TTC549 (cell line): Measurements from ENCODE around the gene CCDC15.
"Not testable (repeated sequence)": the region's sequence is repeated elsewhere in the genome, so short reads cannot be mapped to it uniquely, and the experiment has no call there.

Experiments used
- FAIRE-seq: peaks from 2 replicates; lab custom pipeline; 2012; peaks lifted over from hg19 to GRCh38; lab: Jason Lieb, UNC

CCDC15 gene

GRCh38 chr11:125001079-125001778 lies 47.2 kb downstream of the CCDC15 start:
- FAIRE-seq = no peak

DNA sequence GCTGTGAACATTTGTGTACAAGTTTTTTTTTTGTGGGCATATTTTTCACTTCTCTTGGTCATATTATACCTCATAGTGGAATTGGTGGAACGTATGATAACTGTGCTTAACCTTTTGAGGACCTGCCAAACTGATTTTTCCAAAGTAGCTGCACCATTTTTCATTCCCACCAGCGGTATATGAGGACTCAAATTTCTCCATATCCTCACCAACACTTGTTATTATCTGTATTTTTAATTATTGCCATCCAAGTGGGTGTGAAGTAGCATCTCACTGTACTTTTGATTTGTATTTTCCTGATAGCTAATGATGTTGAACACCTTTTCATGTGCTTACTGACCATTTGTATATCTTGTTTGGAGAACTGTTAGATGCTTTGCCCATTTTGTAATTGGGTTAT lies 47.8 kb downstream of the CCDC15 start:
- no peak for FAIRE-seq

DNA sequence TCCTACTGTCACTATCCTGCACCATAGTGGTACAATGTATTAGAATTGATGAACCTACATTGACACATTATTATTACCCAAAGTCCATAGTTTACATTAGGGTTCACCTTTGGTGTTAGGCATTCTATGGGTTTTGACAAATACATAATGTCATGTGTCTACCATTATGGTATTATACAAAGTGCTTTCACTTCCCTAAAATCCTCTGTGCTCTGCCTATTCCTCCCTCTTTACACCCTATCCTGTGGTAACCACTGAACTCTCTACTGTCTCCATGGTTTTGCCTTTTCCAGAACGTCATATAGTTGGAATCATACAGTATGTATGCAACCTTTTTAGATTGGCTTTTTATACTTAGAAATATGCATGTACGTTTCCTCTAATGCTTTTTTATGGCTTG lies 51.5 kb downstream of the CCDC15 start:
- no peak for FAIRE-seq

DNA sequence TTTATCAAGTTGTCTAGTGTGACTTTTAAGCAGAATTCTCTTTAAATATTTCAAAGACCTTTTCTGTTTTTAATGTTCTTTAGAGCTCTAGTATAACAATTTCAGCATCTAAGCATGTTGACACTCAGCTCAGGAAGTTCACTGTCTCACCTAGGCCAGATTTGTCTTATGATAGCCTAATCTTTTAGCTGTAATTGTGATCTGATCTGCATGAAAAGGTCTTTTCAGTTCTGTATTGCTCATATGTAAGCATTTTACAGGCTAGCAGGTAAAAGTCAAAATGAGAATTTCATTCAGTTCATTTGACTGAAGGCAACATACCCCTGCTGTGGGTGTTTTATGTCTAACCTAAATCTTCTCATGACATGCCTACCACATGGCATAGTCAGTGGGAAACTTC lies 62.4 kb downstream of the CCDC15 start:
- FAIRE-seq = no peak

GRCh38 chr11:125020342-125020741 lies 66.3 kb downstream of the CCDC15 start:
- no peak for FAIRE-seq

DNA sequence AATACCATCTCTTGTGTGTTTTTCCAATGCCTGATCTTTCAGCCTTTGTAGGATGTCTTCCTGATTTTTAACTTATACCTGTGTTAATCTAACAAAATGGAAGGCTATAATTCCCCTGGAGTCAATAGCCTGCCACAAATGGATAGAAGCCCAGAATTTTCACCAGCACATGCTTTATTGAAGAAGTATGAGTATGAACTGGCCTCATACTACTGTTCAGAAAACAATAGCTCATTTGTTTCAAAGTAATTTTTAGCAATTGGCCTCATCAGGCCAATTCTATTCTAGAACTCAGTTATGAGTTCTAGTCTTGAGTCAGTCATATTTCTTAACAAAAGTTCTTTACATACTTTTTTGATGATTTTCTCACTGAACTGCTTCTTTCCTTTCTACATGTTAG lies 68.5 kb downstream of the CCDC15 start:
- no peak for FAIRE-seq

DNA sequence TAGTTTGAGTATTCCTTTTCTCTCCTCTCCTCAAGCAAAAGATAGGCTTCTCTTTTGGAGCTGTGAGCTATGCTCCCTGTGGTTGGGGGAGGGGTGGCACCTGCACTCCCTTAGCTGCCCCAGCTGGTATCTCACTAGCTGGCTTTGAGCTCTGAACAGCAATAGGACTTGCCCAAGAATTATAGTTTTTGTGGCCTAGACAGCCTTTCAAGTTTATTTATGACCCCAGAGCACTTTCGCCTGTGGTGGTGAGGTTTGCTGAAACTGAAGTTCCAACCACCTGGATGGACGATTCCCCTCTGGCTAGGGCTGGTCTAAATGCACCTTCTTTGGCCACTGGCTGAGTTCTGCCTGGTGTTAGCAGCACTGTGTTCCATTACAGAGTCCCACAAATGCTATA lies 72.0 kb downstream of the CCDC15 start:
- FAIRE-seq = no peak

GRCh38 chr11:125029431-125029830 lies 75.4 kb downstream of the CCDC15 start:
- not testable (repeated sequence) for FAIRE-seq

DNA sequence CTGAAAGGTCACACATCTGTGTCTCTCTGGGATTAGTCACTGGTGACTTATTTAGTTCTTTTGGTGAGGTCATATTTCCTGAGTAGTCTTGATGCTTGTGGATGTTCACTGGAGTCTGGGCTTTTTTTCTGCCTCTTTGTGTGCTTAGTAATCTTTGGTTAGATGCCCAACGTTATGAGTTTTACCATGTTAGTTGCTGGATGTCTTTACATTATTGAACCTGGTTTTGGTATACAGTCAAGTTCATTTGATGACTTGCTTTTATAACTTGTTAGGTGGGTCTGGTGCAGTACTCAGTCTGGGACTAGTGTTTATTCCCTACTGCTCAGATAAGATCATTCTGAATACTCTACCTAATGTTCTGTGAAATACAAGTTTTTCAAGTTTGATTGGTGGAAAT lies 82.9 kb downstream of the CCDC15 start:
- no peak for FAIRE-seq

- no peak for FAIRE-seq
These were observed 95.3 kb downstream of the CCDC15 start for GRCh38 chr11:125049164-125049792.

DNA sequence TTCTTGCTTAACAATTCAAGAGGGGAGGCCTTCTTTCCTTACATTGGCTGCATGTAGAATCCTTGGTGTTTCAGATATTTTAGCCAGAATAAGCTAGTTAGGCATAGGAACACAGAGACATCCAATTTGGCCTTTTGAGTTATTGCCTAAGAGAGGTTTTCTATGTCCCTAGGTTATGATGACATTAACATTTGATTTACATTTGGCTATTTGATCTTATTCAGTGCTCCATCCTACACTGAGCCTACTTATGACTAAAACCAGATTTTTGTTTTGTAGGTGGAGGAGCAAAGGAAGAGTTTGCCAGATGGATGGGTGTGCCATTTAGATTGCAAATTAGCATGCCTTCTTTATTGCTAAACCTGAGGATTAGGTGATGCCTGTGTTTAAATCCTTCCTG lies 98.0 kb downstream of the CCDC15 start:
- FAIRE-seq = no peak

DNA sequence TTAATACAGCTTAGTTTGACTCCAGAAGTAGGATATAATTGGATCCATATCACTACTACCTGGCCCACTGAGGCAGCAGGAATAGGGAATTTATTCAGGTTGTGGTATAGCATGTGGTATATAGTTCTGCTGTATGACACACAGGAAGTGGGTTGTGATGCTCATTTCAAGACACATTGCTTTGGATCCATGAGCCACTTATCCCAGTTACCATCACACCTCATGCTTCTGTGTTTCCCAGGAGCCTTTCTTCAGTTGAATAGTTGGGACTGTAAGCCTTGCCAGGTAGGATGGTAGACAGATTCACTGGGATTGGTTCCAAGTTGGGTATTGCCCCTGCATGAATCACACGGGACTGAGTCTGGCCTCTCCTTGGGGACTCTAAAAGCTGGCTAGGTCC lies 99.2 kb downstream of the CCDC15 start:
- no peak for FAIRE-seq

- no peak for FAIRE-seq
These were observed 101.2 kb downstream of the CCDC15 start for GRCh38 chr11:125055107-125055715.

- FAIRE-seq = not testable (repeated sequence)
These were observed 102.1 kb downstream of the CCDC15 start for GRCh38 chr11:125056111-125056510.

- no peak for FAIRE-seq
These were observed 103.1 kb downstream of the CCDC15 start for GRCh38 chr11:125056931-125057692.

DNA sequence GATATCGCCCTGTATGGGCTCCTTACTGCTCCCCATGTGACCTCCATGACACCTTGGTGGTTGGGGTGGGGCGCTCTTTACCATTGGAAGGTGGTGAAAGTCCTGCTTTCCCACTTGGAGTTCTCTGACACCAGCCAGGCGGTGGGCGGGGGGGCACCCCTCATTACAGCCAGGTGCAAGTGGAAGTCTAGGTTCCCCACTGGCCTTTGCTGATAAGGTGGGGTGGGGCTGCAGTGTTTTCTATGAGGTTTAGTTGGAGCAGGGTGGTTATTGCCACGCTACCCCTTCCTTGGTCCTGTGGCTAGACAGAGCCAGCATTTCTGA lies 103.7 kb downstream of the CCDC15 start:
- no peak for FAIRE-seq

DNA sequence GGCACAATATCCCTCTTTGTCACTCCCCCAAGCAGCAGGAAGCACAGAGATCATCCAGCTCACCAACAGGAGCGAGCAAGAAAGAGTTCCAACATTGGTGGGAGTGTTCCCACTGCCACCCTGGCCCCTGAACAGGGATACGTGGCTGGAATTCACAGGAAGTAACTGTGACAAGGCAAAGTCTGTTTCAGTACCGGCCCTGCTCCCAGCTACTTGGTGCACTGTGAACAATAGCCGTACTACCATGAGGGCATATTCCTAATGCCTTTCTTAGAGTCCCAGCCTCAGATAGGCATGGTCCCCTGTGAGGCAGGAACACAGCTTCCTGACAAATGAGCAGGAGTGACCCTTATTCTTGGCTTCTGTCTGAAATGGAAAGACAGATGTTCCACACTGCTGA lies 107.3 kb downstream of the CCDC15 start:
- no peak for FAIRE-seq

- no peak for FAIRE-seq
These were observed 108.4 kb downstream of the CCDC15 start for GRCh38 chr11:125062218-125062930.

DNA sequence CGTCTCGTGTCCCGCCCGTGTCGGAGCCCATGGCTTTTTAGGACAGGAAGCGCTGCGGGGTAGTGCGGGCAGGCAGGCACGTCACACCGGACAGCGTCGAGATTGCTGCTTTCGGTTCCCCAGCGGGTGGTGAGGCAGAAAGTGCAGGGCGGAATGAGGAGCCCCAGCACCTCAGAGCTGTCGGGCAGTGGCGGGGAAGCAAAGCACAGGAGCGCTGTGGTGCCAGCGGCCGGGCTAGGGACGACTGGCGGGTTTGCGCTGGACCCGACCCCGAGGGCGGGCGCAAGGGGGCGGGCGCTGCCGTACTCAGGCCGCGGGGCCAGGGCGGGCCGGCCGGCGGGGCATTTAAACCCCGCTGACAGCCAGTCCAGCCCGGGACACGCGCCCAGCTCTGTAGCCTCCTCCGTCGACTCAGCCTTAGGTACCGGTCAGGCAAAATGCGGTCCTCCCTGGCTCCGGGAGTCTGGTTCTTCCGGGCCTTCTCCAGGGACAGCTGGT lies 109.0 kb downstream of the CCDC15 start, which contains the start of gene SLC37A2:
TSS of gene SLC37A2 (plus strand) at position 375 of the 498 bp plus-strand sequence. CDS start at position 438, 63 bp downstream.
- no peak for FAIRE-seq

DNA sequence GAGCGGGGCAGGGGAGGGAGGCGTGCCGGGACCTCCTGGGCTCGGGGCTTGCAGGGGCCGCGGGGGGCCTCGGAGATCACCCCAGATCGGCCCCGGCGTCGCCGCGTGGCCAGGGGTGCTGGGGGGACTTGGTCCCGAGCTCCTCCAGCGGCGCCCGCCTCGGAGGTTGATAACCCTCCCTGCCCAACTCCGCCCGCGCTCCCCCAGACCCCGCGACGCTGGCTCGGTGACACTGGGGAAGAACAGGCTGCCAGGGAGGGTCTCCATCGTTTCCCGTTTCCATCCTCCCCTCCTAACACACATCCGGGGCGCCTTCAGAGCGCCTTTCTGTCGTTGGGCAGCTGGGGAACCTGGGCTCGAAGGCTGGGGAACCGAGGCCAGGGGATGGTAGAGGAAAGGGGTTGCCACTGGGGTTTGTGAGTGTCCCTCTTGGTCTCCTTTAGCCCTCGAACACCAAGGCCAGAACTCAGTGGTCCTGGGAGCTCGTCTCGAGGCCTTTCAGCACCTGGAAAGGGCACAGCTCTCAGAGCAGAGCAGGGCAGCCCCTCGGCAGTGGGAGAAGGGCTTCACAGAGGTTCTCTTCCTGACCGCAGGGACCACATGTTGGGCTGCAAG lies 109.5 kb downstream of the CCDC15 start:
- FAIRE-seq = no peak

- FAIRE-seq = no peak
These were observed 110.1 kb downstream of the CCDC15 start for GRCh38 chr11:125064070-125064469.

GRCh38 chr11:125068368-125068767 lies 114.4 kb downstream of the CCDC15 start:
- FAIRE-seq = no peak
